Forelimb muscle (tissue), 1 donor: ENCODE measurements around the gene WNT9B. TPM values are rescaled to one million over a fixed set of nuclear protein-coding genes. Genes with fewer than 3 reads are reported as not detected.
"Not testable (repeated sequence)": the region's sequence is repeated elsewhere in the genome, so short reads cannot be mapped to it uniquely, and the experiment has no call there.

ENCODE experiments used
- DNase-seq: peaks from one replicate; pipeline ENCODE4 v3.0.0-alpha.2; 2013; ENCODE audit warnings: low read depth
- polyA plus RNA-seq: library from polyadenylated mRNA; unstranded; fragments of 120-200 nt; gene quantifications from one replicate; pipeline ENCODE4 v1.2.1, GENCODE V29; 2013; ENCODE audit not compliant: insufficient read length

WNT9B gene
- polyA plus RNA-seq, 1 donor: 0.06 TPM

DNA sequence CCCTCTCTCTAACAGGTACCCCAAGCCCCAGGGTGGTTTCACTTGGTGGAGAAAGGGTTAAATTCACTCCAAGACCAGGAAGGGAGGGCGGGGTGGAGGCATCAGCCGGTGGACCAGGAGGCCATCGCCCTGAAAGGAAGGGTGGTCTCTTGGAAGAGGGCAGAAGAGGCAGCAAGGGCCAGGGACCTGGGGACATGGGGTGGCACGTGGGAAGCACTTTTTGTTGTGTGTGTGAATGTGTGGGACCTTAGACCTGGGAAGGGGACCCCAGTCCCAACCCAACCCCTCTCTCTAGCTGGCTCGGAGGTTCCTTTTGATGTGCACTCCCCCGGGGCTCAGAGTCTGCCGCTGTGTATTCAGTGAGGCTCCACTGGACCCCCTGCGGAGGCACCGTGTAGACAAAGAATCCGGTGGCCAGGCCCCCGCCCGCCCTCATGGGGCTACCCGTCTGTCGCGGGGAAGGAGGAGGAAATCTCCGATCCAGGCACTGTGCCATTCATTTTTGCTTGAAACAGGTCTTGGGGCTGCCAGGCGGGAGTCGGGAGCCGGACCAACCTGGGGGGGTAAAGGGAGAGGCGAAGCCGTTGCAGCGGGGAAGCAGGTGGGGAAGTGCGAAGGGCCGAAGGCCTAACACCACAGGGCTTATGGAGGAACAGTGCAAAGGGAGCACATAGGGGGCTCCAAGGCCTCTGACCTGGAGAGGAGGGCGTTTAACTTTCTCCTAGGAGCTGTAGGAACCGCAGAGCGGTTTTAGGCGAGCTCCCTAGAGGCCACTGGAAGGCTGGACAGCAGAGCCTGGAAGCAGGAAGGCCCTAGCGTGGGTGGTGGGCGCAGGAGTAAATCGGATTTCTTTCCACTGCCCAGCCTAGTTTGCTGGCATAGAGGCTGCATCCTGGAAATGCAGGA is 29.6 kb upstream of the WNT9B start:
- DNase-seq: no peak

DNA sequence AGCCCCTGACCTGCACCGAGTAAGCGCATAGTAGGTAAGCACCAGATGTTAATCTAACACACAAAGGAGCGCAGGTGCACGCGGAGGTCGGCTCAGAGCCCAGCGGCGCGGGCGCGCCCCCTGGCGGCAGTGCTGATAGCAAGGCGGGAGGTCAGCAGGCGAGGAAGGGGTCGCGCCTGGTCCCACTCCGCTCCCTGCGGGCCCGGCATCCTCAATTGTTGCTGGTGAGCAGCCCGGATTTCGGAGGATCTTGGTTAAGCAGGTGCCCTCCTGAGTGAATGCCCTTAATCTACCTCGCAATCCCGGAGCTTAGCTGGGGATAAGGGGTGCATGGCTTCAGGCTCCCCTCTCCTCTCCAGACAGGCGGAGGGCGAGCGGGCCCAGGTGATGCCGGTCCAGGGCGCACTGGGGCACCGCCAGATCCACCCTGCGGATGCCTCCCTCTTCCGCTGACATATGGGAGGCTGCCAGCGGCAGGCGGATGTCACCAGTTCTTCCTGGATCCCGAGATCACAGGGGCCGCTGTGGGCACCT is 28.9 kb upstream of the WNT9B start:
- DNase-seq: no peak

DNA sequence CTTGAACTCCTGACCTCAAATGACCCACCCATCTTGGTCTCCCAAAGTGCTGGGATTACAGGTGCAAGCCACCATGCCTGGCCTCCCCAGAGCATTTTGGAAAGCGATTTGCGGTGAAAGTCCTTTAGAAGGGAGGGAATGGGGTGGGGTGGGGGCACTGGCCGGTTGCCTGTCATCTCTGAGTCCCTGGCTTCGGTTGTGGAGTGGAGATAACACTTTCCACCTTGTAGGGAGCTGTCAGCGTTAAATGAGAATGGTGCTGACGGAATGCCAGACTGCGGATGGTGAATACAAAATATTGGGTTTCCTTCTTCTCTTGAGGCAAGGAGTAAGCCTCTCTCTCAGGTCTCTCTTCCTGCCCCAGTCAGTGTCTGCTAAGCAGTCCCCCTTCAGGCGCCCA is 27.7 kb upstream of the WNT9B start:
- no peak for DNase-seq

GRCh38 chr17:46826116-46826515 is 25.3 kb upstream of the WNT9B start:
- no peak for DNase-seq

DNA sequence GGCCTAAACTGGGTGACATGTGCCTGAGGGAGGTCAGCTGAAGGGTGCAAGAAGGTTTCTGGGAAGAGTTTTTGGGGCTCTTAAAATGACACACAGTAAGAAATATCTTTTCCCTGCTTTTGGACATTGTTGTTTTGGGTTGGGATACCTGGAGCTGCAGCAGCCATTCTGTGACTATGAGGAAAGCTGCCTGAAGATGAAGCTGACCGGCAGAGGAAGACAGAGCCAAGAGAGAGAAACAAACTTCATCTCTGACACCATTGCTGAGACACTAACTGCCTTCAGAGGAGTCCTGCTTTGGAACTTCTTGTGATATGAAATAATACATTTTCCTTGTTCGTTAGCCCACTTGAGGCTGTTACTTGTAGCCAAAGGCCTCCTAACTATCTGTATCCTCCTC is 24.1 kb upstream of the WNT9B start:
- DNase-seq: no peak

DNA sequence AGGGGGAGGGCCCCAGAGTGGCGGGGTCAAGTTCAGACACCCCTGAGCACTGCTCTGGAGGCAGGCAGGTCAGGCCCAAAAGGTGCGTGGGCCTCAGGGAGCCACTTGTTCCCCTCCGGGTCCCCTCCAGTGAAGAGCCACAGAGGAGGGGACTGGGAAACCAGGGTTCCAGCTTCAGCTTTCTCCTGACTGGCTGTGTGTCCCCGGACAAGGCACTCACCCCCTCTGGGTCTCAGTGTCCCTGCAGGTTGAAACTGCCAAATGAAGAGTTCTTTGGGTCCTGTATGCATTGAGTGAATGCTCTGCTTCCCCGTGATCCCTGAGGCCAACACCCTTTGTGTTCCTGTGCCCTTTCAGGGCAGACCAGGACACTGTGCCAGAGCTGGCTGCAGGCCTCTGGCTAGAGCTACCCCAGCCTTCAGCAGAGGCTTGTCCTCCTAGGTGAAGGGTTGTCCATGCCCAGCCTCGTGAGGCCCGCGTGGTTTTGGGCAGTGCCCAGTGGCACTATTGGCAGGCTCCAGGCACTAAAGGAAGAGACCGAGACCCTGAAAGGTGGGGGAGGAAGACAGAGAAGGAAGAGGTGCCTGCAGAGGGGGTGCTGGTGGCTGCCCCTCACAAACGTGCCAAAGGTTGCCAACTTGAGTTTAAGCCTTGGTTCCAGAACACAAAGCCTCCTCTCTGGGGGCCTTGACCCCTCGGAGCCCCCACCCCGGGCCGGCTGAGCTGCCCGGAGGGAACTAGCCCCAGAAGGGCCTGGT is 19.6 kb upstream of the WNT9B start:
- no peak for DNase-seq

DNA sequence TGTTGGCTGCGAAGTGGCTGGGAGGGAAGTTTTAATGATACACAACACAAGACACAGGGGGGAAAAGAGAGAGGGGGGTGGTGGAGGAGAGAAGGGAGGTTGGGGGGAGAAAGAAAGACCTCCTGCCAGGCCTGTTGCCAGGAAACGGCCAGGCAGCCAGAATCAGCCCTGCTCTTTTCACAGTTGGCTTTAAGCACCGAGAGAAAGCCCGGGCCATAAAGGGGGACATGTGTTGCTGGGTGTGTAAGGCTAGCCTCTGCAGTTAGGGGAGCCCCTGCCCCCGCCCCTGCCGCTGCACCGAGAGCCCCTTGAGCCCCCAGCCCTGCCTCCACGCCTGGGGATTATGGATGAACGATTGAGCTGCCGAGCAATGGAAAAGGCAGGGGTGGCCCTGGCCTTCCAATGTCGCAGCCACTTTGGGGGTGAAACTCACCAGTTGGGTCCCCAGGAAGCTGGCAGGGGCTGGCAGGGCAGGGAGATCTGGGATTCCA is 19.0 kb upstream of the WNT9B start:
- DNase-seq: no peak

DNA sequence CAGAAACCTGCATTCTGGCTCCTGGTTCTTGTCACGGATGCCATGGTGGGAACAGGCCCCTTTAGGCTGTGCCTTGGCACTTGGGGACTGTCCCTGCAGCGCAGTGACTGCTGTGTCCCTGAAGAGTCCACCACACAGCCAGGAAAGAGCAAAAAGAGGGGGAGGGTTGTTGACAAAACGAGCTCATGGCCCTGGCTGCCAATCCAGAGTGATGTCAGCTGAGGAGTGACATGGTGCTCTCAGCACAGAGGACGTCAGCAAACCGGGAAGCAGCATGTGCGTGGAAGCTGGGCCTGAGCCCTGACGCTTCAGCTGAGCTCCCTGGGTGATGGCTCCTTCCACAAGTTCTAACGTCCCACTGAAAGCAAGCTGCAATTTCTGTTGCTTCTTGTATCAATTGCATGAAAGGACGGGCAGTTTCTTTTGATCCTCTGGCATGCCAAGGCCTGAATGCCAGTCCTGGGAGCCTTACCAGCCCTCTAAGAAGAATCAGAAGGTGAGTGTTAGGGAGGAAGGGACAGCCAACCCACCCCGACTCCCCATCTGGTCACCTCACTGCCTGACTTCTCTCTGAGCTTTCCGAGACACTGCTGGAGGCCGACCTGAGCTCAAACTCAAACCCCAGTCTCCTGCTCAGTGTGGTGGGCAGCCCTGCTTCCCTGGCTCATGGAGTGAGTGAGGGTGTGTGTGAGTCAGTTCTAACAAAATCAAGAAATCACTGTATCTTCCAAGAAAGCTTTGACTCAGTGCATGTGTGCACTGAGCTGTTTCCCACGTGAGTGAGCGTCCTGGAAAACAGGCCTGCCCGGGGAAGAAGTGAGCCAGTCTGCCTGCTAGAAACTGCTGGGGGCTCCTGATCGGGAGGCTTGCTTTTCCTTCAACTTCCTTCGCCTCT is 18.2 kb upstream of the WNT9B start:
- no peak for DNase-seq

DNA sequence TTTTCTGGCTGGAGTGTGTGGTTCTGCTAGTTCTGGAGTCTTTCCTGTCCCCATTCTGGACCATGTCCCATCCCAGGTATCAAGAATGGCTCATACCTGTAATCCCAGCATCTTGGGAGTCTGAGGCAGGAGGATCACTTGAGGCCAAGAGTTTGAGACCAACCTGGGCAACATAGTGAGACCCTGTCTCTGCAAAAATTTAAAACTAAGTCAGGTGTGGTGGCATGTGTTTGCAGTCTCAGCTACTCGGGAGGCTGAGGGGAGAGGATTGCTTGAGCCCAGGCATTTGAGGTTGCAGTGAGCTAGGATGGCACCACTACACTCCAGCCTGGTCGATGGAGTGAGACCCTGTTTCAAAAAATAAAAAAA is 17.6 kb upstream of the WNT9B start:
- no peak for DNase-seq

- DNase-seq: no peak
Measured at GRCh38 chr17:46834846-46835245, 16.5 kb upstream of the WNT9B start.

DNA sequence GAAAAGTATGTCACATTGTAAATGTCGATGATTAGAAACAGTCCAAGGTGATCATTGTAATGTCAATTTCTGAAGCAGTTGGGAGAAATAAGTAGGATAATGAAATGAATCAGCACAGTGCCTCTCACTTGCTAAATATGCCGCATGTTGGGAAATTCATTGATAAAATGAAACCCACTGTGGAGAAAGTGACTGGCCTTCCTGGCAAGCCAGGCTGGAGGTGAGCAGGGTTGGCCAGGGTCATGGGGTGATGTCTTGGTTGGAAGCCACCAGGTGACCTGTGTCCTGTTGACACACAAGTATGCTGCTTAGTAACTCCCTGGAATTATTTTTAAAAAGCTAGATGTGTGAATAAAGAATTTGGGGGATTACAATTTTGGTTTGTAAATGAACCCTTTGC is 14.9 kb upstream of the WNT9B start:
- no peak for DNase-seq

- no peak for DNase-seq
Measured at GRCh38 chr17:46837521-46837920, 13.9 kb upstream of the WNT9B start.

- no peak for DNase-seq
Measured at GRCh38 chr17:46839211-46839610, 12.2 kb upstream of the WNT9B start.

- DNase-seq: not testable (repeated sequence)
Measured at GRCh38 chr17:46840596-46840995, 10.8 kb upstream of the WNT9B start.

- no peak for DNase-seq
Measured at GRCh38 chr17:46841561-46842379, 9.6 kb upstream of the WNT9B start.

GRCh38 chr17:46842835-46843234 is 8.5 kb upstream of the WNT9B start:
- no peak for DNase-seq

DNA sequence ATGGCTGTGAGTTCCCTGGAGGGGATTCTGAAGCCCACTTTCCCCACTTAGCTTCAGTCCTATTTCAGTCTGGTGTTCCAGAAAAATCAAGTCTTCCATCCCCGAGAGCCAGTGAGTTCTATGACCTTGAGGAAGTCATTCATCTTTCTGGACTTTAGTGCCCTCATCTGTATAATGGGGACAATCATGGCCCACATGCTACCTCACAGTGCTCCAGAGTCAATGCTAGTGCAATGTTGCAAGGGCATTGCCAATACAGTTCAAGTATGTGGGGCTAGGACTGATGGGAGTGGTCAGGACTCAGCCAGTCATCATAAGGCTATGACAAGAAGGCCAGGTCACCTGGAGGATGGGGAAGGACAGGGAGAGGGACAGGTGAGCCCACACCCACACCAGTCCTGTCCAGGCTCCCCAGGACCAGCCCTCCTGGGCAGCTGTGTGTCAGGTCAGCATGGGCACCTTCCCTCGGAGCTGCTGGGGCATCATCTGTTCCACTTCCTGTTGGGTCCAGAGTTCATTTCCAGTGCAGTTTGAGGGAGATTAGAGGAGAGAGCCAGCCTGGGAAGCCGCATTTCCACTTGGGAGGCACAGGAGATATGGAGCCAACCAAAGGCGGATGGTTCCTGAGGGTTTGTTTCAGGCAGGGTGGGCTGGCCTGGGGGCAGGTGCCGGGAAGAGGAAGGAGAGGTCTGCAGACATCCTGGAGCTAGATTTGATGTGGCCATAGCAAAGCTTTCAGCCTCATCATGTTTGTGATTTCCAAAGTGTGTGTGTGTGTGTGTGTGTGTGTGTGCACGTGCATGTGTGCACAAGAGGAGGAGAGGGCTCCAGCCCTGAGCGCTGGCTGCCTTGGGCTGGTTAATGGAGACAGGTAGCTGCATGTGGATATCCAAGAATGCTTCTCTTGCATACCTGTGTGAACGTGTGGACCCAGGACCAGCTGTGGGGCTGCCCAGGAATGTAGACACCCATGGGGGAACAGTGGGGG is 3.9 kb upstream of the WNT9B start:
- no peak for DNase-seq

- no peak for DNase-seq
Measured at GRCh38 chr17:46848534-46848933, 2.8 kb upstream of the WNT9B start.

- no peak for DNase-seq
Measured at GRCh38 chr17:46850688-46851028, 725 bp upstream of the WNT9B start.
